Left ventricle myocardium inferior (tissue), 1 donor: ENCODE results near the gene PDXK. TPM values are rescaled to one million over a fixed set of nuclear protein-coding genes. Genes with fewer than 3 reads are reported as not detected.

Experiments
- DNase-seq: peaks from one replicate; pipeline ENCODE4 v3.0.0-alpha.2; 2020
- H3K27ac ChIP-seq: fragments of 200-600 bp; replicated peaks from 2 replicates; pipeline ENCODE4 v1.8.0; 2021
- H3K27me3 ChIP-seq: fragments of 200-600 bp; 2 replicates; pipeline ENCODE4 v1.8.0; 2021; ENCODE audit warnings: low read depth
- H3K36me3 ChIP-seq: fragments of 200-600 bp; 2 replicates; pipeline ENCODE4 v1.8.0; 2021
- H3K4me1 ChIP-seq: fragments of 200-600 bp; 2 replicates; pipeline ENCODE4 v1.8.0; 2021
- H3K4me3 ChIP-seq: fragments of 200-600 bp; 2 replicates; pipeline ENCODE4 v1.8.0; 2021; ENCODE audit warnings: mild to moderate bottlenecking, moderate library complexity
- H3K9me3 ChIP-seq: fragments of 200-600 bp; replicated peaks from 2 replicates; pipeline ENCODE4 v1.8.0; 2021
- CTCF ChIP-seq: fragments of 200-600 bp; IDR thresholded peaks from 2 replicates; pipeline ENCODE4 v1.8.0; 2021; ENCODE audit warnings: antibody characterized with exemption, mild to moderate bottlenecking, borderline replicate concordance
- intact Hi-C: fragments of 100-400 bp; cut with micrococcal nuclease; formaldehyde crosslinking; loops from one replicate; pipeline ENCODE4 v1.11.0; 2022
- total RNA-seq: library from RNA; stranded (reverse); fragmentation: NEBNext Ultra II Directional; extraction: Animal tissue kit (Norgen Biotek cat#: 25700); gene quantifications from one replicate; pipeline ENCODE4 v1.2.1, GENCODE V29; 2021
- donor health status: DM: no; HTN: yes; CAD: no; lungs with severe emphysema.

Gene PDXK
- total RNA-seq, 1 donor from 2014 or later, result 88.4 TPM

GRCh38 chr21:43797415-43797814, 78.5 kb downstream of the PDXK start:
- intact Hi-C loops, result no loop called here
- no peaks in the 10 kb centered on the region for H3K27me3 ChIP-seq
- no peak for TF ChIP-seq CTCF
- H3K4me3 ChIP-seq, result no peak overlapping the region
- no peaks in the 10 kb centered on the region for H3K4me1 ChIP-seq
- peaks cover 97% of the 10 kb centered on the region for H3K36me3 ChIP-seq
- no peak overlapping the region for H3K27ac ChIP-seq
- H3K9me3 ChIP-seq, result no peaks in the 10 kb centered on the region
- no peak for DNase-seq

- no peak overlapping the region for H3K4me3 ChIP-seq
- no peaks in the 10 kb centered on the region for H3K4me1 ChIP-seq
- H3K9me3 ChIP-seq, result no peaks in the 10 kb centered on the region
- H3K27ac ChIP-seq, result no peak overlapping the region
- intact Hi-C loops, result no loop called here
- TF ChIP-seq CTCF, result no peak
- peaks cover 97% of the 10 kb centered on the region for H3K36me3 ChIP-seq
- DNase-seq, result no peak
- H3K27me3 ChIP-seq, result no peaks in the 10 kb centered on the region
Observed at GRCh38 chr21:43797925-43798715, 79.2 kb downstream of the PDXK start.

GRCh38 chr21:43799301-43799840, 80.4 kb downstream of the PDXK start:
- DNase-seq, result no peak

GRCh38 chr21:43800124-43800523, 81.2 kb downstream of the PDXK start:
- DNase-seq, result no peak

More at GRCh38 chr21:43799301-43799840, 80.4 kb downstream of the PDXK start:
- TF ChIP-seq CTCF, result no peak
- peaks cover 97% of the 10 kb centered on the region for H3K36me3 ChIP-seq
- no peak overlapping the region for H3K27ac ChIP-seq
- H3K4me3 ChIP-seq, result no peak overlapping the region
- no peaks in the 10 kb centered on the region for H3K27me3 ChIP-seq
- no peaks in the 10 kb centered on the region for H3K4me1 ChIP-seq
- H3K9me3 ChIP-seq, result no peaks in the 10 kb centered on the region
- intact Hi-C loops, result no loop called here

GRCh38 chr21:43800566-43800965, 81.6 kb downstream of the PDXK start:
- peaks cover 87% of the 10 kb centered on the region for H3K36me3 ChIP-seq

More at GRCh38 chr21:43800124-43800523, 81.2 kb downstream of the PDXK start:
- no peak overlapping the region for H3K4me3 ChIP-seq
- no peaks in the 10 kb centered on the region for H3K4me1 ChIP-seq
- intact Hi-C loops, result no loop called here
- no peak overlapping the region for H3K27ac ChIP-seq
- H3K27me3 ChIP-seq, result no peaks in the 10 kb centered on the region
- H3K9me3 ChIP-seq, result no peaks in the 10 kb centered on the region
- TF ChIP-seq CTCF, result no peak
- peaks cover 90% of the 10 kb centered on the region for H3K36me3 ChIP-seq

More at GRCh38 chr21:43800566-43800965, 81.6 kb downstream of the PDXK start:
- intact Hi-C loops, result no loop called here
- H3K4me1 ChIP-seq, result no peaks in the 10 kb centered on the region
- no peak for DNase-seq
- no peaks in the 10 kb centered on the region for H3K27me3 ChIP-seq
- no peak overlapping the region for H3K27ac ChIP-seq
- H3K9me3 ChIP-seq, result no peaks in the 10 kb centered on the region
- no peak overlapping the region for H3K4me3 ChIP-seq
- TF ChIP-seq CTCF, result no peak
